HG03354 (cell line): ENCODE results near the gene ACSL6.

Experiments
- ATAC-seq: cut with Tn5 transposase; IDR thresholded peaks from one replicate; pipeline ENCODE4 v1.9.1; 2021; ENCODE audit warnings: mild to moderate bottlenecking; ENCODE audit not compliant: unreplicated experiment, poor library complexity, severe bottlenecking

Gene ACSL6

DNA sequence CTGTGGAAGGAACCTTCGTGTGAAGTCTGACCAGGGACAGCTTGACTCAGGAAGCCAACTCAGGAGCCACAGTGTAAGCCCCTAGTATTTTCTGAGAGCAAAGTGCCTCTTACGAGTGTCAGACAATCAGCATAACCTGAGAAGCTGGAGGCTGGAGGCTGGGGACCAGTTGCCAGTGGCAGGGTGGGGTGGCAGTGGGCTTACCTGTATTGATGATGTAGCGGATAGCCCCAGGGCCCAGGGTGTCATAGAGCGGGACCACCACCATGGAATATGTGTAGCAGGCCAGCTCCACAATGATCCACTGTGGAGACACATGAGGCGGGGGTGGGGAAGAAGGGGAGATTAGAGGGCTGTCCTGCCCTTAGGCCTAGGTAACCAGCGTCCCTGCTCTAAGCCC, 22.9 kb downstream of the ACSL6 start:
- ATAC-seq: no peak

DNA sequence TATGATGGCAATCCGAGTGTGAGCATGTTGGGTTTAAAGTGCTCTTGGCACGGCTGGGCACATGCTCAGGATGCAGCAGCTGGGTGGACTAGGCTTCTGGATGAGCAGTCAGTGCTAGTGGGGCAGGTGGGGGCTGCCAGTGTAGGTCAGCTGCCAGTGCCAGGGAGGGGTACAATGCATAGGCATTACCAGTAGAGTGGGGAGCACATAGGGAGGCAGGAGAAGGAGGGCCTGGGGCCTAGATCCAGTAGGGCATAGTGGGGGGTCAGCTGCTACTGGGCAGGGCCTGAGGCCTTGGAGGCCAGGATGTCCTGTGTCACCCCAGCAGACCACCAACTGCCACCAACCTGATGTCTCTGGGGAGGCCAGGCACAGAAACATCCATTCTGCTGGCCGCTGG, 24.2 kb downstream of the ACSL6 start:
- no peak for ATAC-seq

DNA sequence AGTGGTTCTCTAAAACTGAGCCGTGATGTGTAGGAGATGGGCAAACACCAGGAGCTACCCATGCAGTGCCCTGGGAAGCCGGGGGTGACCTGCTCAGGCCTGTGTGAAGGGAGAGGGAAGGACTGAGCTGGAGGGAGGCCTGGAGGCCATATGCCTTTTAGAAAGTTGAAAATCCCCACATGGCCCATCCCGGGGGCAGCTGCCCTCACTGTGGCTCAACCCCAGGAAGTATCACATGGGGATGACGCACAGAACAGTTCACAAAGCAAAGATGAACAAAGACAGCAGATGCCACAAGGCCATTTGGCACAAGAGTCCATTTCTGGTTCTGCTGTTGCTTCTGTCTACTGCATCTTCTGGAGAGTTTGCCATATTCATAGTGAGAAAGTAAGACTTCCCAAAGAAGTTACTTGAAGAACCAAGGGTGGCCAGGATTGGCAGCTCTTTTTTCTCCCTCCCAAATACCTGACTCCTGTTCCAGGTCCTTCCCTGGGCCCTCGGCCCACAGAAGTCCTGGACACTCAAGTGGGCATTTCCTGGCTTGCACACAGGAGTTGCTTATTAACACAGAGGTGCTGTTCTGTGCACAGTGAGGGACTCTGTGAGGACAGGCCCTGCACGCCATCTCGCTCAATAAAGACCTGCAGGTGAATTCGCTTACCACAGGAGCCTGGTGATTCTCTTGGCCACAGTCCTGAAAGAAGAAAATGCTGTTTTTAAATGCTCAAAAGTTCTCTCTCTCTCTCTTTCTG, 25.1 kb downstream of the ACSL6 start:
- no peak for ATAC-seq

DNA sequence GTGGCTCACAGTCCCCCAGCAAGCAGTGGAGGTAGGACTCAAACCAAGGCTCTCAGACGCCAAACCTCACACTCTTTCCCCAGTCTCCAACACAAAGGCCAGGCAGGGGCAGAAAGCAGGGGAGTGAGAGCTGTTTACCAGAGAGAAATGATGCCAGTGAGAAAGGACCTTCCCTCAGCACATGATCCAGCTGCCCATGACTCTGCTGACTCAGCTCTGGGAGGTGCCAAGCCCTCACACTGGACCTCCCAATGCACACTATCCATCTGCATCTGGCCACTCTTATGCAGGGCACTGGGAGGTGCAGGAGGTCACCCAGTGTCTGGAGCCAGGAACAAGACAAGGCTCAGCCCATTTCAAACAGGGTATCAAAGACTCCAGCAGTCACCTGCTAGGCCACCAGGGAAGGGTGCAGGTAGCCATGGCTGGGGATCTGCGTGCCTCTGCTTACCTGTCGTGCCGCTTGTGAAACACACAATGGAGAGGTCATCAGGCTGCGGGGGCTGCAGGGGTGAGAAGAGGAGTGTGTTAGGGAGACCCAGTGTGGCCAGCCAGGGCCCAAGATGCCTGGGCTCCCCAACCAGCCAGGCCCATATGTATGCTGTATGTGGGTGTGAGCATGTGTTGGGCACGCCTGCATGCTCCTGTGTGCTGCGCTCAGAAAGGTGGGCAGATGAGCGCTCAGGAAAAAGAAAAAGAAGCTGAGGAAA, 26.3 kb downstream of the ACSL6 start:
- no peak for ATAC-seq

DNA sequence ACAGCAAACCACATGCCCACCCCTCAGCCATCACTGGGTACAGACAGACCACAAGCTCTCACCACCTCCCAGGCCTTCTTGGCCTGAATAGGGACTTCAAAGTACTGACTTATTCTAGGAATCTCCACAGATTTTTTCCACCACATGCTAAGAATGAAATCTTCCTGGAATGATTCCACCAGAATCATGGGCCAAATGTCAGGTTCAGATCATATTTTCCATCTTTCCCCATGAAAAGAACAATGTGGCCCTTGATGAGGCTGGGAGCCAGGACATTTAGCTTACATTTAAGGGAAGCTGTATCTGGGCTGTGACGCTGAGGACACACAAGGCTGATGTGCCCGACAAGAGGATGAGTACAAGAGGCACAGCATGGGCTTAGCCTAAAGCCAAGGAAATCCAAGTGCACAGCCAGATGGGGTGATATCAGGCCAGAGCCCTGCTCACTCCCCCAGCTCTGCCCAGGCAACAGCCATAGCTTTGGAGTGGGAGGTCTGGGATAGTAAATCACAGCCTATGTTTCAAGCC, 28.1 kb downstream of the ACSL6 start:
- ATAC-seq: no peak

DNA sequence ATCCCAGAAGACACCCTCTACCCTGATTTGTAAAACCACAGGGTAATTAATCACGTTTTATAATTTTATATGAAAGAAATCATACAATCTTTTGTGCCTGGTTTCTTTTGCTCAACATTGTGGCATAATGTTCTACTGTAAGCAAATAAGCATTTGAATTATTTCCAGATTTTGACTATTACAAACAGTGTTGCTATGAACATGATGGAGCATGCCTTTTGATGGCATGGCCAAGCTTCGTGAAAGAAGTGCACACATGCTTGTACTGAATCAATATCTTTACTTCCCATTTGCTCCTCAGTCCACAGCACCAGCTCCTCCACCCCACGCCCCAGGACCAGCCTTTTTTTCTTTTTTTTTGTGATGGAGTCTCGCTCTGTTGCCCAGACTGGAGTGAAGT, 29.9 kb downstream of the ACSL6 start:
- no peak for ATAC-seq

DNA sequence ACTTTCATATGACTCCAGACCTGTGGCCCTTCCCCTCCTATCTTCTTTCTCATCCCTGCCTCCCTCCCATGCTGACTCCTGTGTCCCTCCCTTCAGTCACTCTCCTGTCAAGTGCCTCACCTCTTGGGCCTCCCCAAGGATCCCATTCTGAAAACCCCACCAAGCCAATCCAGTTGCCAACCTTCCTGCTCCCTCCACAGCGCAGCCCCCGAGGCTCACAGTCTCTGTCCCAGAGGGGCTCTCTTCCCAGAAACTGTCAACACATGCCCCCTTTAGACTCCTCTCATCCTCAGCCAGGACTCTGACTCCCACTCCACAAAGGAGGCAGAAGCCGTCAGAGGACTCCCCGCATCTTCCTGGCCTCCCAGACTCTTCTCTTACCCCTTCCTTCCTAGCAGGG, 30.8 kb downstream of the ACSL6 start:
- no peak for ATAC-seq

DNA sequence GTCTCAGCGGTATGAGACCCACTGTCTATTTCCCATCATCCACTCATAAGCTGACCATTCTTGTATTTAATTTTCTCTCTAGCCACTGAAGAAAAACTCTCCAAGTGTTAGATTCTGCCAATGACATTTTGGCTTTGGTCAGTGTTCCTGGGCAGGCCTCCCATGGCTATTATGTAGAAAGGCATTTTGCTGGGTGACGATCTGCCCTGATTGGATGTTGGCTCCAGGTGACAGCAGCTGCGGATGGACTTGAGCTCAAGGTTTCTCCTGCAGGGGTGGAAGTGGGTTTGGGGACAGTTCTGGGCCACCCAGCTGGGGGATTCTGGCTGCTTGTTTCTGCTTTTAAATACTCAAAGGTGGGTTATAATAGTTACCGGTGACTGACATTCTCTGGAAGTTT, 31.6 kb downstream of the ACSL6 start:
- ATAC-seq: no peak

DNA sequence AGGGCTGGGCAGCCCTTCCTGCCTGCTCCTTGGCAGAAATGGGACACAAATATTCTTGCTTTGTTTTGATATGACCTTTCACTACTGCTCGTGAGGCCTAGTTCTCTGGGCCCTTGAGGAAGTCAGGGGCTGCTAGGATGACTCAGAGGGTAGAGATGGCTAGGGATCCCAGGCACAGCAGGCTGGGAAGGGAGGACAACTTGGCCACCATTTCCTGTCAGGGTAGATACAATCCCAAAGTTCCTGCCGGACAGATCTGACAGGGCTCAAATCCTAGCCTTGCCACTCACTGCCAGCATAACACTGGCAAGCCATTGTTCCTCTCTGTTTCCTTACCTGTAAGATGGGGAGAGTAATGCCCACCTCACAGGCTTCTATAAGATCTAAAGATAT, 34.2 kb downstream of the ACSL6 start:
- ATAC-seq: no peak

DNA sequence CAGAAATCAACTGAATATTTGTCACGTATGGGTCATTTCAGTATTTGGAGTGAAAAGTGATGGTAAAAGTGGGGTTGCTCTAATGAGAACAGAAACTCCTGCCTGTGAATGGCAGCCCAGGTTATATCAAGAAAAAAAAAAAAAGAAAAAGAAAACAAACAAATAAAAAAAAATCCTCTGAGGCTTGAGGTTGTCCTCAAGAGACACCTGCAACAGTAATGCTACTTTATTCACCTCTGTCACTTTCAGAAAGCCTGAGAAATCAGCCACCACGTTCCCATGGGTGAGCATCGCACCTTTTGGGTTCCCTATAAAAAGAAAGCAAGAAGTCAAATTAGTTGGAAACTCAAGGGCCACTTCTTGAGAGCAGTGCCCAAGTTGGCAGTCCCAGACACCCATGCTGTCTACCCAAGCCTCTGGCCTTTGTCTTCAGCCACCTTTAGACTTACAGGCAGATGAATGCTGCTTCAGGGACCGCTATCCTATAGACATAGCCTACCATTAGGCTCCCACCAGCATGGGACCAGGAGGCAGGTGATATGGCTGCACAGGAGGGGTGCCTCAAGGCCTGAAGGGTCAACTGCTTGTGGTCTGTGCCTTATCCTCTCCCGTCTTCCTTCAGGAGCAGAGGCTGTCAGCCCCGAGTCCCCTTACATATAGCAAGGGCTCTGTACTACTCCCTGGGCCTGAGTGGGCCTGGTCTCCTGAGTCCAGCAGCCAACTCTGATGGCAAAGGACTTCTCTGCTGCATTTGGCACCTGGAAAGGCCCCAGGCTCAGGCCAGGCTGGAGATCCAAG, 34.8 kb downstream of the ACSL6 start:
- ATAC-seq: no peak

DNA sequence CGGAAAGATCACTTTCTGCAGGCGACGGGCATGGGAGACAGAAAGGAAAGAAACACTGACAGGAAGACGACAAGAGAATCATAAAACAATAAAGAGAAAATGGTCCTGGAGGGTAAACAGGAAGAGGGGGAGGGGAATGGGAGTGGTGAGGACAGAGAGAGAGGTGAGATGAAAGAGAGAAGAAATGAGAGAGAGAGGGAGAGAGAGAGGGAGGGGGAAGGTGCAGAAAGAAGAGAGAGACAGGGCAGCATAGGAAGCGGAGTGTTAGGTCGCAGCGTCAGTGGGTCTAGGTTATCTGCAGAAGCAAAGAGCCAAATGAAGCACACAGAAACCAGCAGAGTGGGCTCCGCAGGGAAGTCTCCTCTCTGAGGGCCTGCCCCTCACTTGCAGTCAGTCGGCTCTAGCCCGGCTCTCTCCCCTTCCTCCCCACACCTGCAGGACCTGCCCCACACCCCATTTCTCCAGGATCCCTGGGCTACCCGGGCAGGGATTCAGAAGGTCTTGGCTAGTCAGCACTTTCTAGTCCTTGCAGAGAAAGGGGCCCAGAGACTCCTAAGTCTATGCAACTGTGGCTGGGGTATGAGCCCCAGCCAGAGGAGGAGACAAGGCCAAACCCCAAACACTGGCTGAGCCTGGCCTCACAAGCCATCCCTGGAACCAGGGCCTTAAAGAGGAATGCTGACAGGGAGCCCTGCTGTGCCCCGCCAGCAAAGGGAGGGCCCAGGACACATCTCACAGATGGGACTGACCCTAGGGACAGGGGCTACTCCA, 36.3 kb downstream of the ACSL6 start:
- no peak for ATAC-seq

DNA sequence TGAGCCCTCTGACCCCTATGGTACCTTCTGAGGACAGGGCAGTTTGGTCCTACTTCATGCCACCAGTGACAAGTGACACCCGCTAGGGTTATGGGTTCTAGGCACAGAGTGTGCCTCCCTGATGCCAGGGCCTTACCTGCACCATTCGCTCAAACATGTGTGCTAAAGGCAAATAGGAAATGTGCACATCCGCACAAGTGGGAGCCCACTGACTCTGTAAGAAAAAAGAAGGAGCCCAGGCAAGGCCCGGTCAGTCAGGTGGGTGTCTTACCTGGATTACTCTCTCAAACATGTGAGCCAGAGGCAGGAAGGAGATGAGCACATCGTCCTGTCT, 36.9 kb downstream of the ACSL6 start:
- ATAC-seq: no peak

DNA sequence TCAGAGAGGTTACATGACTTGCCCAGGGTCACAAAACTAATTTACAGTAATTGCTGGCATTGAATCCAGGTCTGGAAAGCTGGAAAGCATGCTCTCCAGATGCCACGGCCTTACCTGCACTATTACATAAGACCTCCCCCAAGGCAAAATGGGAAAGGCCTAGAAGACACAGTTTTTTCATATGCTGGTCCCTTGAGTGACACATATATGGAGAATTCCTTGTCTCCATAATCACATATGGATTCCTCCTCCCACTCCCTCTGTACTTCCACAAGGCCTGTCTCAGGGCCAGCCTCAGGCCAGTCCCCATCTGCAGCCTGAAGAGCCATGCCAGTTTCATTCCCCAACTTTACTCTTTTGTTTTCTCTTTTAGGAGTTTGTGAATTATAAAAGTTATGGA, 37.4 kb downstream of the ACSL6 start:
- no peak for ATAC-seq

DNA sequence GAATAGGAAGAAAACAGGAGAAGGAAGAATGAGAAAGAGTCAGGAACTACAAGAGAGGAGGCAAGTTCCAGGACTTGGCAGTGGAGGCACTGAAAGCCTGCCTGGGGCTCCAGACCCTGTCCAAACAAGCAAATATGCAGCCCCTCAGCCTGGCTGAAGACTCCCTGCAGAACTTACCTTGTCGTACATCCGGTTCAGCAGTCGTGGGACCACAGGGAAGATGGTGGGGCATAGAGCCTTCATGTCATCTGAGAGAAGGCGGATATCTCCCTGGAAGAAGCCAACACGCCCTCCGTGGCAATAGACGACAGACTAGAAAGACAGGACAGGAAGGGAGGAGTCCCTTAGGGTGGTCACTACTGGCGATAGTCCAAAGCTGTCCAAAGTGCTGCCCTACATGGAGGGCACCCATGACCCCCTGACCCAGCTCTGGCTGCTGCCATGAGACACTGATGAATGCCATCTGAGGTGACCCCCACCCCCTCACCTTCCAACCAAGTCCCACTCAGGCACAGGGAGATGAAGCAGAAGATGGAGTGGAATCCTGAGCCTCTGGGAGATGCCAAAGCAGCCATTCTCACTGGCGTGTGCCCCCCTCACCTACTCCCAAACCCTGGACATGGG, 38.3 kb downstream of the ACSL6 start:
- no peak for ATAC-seq

DNA sequence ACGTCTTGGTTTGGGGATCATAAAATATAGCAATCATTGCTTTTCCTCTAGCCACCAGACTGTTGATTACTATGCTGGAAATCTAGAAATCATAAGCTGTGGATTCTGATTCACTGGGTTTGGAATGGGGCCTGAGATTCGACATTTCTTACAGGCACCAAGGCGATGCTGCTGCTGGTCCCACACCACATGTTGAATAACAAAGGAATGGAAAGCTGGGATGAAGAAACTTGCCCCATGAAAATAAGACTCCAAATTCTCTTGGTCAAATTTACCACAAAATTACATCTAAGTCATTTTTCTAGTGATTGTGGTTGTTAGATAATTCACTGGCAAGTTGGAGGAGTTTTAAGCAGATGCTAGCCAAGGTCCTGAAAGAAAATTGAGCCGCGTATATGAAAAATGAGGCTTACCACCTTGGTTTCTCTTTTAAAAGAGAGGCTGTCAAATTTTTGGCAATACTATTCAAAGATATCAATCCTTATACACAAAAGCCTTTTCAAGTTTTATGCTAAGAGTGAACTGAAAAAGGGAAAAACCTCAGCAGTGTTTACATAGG, 43.0 kb downstream of the ACSL6 start:
- ATAC-seq: no peak

DNA sequence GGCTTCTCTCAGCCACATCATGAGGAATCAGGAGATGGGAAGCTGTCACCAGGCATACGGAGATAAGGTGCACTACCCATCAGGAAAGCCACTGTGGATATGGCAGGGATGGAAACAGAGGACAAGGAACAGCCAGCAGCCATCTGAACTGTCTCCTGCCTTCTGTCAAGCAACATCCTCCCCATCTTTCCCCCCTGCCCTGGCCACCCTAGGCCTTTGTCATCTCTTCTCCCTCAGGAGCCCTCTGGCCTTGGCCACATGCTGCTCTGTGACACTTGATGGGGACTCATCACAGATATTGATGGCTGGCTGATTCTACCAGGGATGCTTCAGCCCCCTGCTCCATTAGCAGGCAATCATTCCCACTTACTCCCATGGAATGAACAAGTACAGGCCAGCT, 44.9 kb downstream of the ACSL6 start:
- no peak for ATAC-seq

DNA sequence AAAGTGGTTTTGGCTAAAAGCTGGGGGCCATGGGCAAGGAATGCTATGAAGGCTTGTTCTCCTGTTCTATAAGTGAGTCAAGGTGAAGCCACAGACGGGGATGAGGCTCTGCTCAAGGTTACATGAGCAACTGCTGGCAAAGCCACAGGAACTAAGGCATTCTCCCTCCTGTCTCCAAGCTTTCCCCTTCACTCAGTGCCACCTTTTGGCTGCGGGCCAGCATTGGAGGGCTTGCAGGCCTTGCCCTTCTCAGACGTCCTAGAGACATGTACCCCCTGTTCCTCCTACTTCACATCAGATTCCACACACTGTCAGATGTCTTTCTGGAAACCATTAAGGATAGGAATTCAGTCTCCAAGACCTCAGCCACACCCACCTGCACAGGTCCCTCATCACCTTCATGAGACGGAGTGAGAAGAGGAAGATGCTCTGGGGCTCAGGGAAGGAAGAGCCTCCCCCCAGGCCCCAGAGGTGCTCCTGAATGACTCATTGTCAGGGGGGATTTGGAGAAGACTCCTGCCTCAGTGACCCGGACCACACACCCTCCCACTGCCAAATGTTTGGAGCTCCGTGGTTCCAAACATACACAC, 45.5 kb downstream of the ACSL6 start:
- ATAC-seq: no peak

DNA sequence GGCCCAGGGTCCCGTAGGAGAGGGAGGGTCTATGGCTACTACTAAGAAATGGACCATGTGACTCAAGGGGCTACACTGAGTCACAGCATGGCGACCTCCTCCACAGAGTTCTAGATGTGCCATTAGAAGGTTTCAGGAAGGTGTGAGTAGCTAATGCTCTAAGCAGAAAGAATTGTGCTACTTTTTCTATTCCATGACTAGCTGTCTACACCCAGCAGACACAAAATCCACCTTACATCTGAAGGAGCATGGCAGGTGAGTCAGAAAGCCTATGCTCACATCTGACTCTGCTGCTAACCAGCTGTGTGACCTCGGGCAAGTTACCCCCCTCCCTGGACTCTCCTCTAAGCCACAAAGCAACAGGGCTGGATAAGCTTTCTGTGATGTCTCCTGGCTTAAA, 51.6 kb downstream of the ACSL6 start:
- no peak for ATAC-seq

DNA sequence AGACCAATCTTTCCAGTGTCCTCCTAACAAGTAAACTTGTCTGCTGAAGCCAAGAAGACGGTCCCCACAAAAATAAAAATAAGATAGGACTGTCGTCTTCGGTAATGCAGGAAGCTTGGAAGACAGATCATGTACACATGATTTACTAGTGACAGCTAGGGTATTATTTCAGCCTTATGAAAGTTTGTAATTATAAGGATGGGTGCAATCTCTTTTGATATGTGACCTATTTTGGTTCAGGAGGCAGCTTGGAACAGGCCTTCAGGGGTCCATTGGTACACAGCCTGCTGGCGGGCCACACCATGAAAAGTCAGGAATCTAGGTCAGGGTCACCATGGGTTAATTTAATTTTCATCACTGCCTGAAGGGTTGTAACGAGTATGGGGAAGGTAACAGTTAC, 52.3 kb downstream of the ACSL6 start:
- ATAC-seq: no peak
